IMR-90 (cell line): Measurements from ENCODE around the gene TRIM10. TPM values are rescaled to one million over a fixed set of nuclear protein-coding genes. Genes with fewer than 3 reads are reported as not detected.

Experiments
- ATAC-seq: fragments of 200-7000 bp; cut with Tn5 transposase; 2 replicates; pipeline ENCODE4 v1.9.1; 2020; ENCODE audit warnings: low read depth, mild to moderate bottlenecking, moderate library complexity
- BruUV-seq: library from RNA; stranded (reverse); fragments of 400-500 nt; replicated peaks from 2 replicates; lab custom pipeline; 2021; lab: Mats Ljungman, UMichigan
- CTCF ChIA-PET: fragments of 300-600 bp; formaldehyde crosslinking; extraction: SDS; loops from one replicate; lab custom pipeline; 2021; ENCODE audit warnings: antibody characterized with exemption; lab: Yijun Ruan, JAX
- POLR2A ChIA-PET: fragments of 300-600 bp; sonication (Branson Sonifier 250); formaldehyde crosslinking; loops from one replicate; lab custom pipeline; 2022; ENCODE audit warnings: antibody characterized with exemption; ENCODE audit not compliant: unreplicated experiment; lab: Charles Lee
- DNase-seq: peaks from one replicate; pipeline ENCODE4 v3.0.0; 2013
- H2AFZ ChIP-seq: replicated peaks from 2 replicates; pipeline ENCODE3; 2013; ENCODE audit warnings: low read length, mild to moderate bottlenecking; ENCODE audit not compliant: poor library complexity
- H2AK5ac ChIP-seq: 2 replicates; pipeline ENCODE4 v1.6.1; 2013; ENCODE audit warnings: low read depth, low read length, inconsistent platforms
- H2AK9ac ChIP-seq: replicated peaks from 2 replicates; pipeline ENCODE3; 2013; ENCODE audit warnings: mild to moderate bottlenecking, low read depth, low read length, moderate library complexity; ENCODE audit not compliant: poor library complexity
- H2BK120ac ChIP-seq: 2 replicates; pipeline ENCODE4 v1.6.1; 2013; ENCODE audit warnings: low read depth, low read length, inconsistent platforms
- H2BK15ac ChIP-seq: 3 replicates; pipeline ENCODE4 v1.6.1; 2013; ENCODE audit warnings: low read depth, low read length, inconsistent platforms
- H2BK20ac ChIP-seq: 2 replicates; pipeline ENCODE4 v1.6.1; 2013; ENCODE audit warnings: low read depth, mild to moderate bottlenecking, inconsistent platforms, low read length, moderate library complexity
- H2BK5ac ChIP-seq: 2 replicates; pipeline ENCODE4 v1.6.1; 2013; ENCODE audit warnings: mild to moderate bottlenecking, low read depth, low read length, inconsistent platforms; ENCODE audit not compliant: poor library complexity, severe bottlenecking
- H3K14ac ChIP-seq: replicated peaks from 2 replicates; pipeline ENCODE4 v1.6.1; 2013; ENCODE audit warnings: low read depth, low read length, inconsistent platforms
- H3K18ac ChIP-seq: 2 replicates; pipeline ENCODE4 v1.6.1; 2013; ENCODE audit warnings: low read depth, low read length, control low read depth
- H3K23ac ChIP-seq: 2 replicates; pipeline ENCODE4 v1.6.1; 2013; ENCODE audit warnings: low read depth, low read length, inconsistent platforms
- H3K27ac ChIP-seq: 2 replicates; pipeline ENCODE4 v1.5.1; 2013; ENCODE audit warnings: mild to moderate bottlenecking, control low read depth, low read length; ENCODE audit not compliant: insufficient read depth
- H3K27me3 ChIP-seq: 2 replicates; pipeline ENCODE4 v1.6.1; 2013; ENCODE audit warnings: low read length; ENCODE audit not compliant: control insufficient read depth, insufficient read depth
- H3K36me3 ChIP-seq: 2 replicates; pipeline ENCODE4 v1.6.1; 2013; ENCODE audit warnings: low read length, mixed read lengths; ENCODE audit not compliant: control insufficient read depth, insufficient read depth
- H3K4ac ChIP-seq: 2 replicates; pipeline ENCODE4 v1.6.1; 2013; ENCODE audit warnings: low read depth, low read length, inconsistent platforms
- H3K4me1 ChIP-seq: 2 replicates; pipeline ENCODE4 v1.6.1; 2013; ENCODE audit warnings: low read length, mixed read lengths; ENCODE audit not compliant: control insufficient read depth, insufficient read depth
- H3K4me2 ChIP-seq: 2 replicates; pipeline ENCODE4 v1.6.1; 2013; ENCODE audit warnings: low read depth, mild to moderate bottlenecking, control low read depth, low read length, moderate library complexity
- H3K4me3 ChIP-seq: 2 replicates; pipeline ENCODE4 v1.5.1; 2013; ENCODE audit warnings: low read depth, mild to moderate bottlenecking, control low read depth, low read length, moderate library complexity; ENCODE audit not compliant: insufficient read depth
- H3K56ac ChIP-seq: 2 replicates; pipeline ENCODE4 v1.6.1; 2013; ENCODE audit warnings: low read length, inconsistent platforms; ENCODE audit not compliant: insufficient read depth; ENCODE audit errors: extremely low read depth
- H3K79me1 ChIP-seq, 2 experiments: 2 replicates each; pipeline ENCODE4 v1.6.1; 2013; ENCODE audit warnings: low read length in 2 of 2, inconsistent platforms in 1 of 2, low read depth in 1 of 2
- H3K9ac ChIP-seq: 2 replicates; pipeline ENCODE4 v1.6.1; 2013; ENCODE audit warnings: low read depth, low read length, control low read depth
- H3K9me1 ChIP-seq: 2 replicates; pipeline ENCODE4 v1.6.1; 2013; ENCODE audit warnings: low read length, inconsistent platforms; ENCODE audit not compliant: insufficient read depth
- H3K9me3 ChIP-seq: 2 replicates; pipeline ENCODE4 v1.6.1; 2013; ENCODE audit warnings: low read length; ENCODE audit not compliant: control insufficient read depth, insufficient read depth
- H4K20me1 ChIP-seq: 2 replicates; pipeline ENCODE4 v1.6.1; 2013; ENCODE audit warnings: low read length, inconsistent platforms; ENCODE audit not compliant: insufficient read depth
- H4K5ac ChIP-seq: 2 replicates; pipeline ENCODE4 v1.6.1; 2013; ENCODE audit warnings: mild to moderate bottlenecking, low read depth, low read length, control low read depth
- H4K8ac ChIP-seq, 2 experiments: 2 replicates each; pipeline ENCODE4 v1.6.1; 2013; ENCODE audit warnings: low read depth in 2 of 2, low read length in 2 of 2, control low read depth in 1 of 2, inconsistent platforms in 1 of 2
- H4K91ac ChIP-seq: 2 replicates; pipeline ENCODE4 v1.6.1; 2013; ENCODE audit warnings: low read depth, low read length, inconsistent platforms; ENCODE audit not compliant: insufficient read depth
- BHLHE40 ChIP-seq: fragments of 150-350 bp; IDR thresholded peaks from 2 replicates; pipeline ENCODE4 v1.6.1; 2016; ENCODE audit warnings: mild to moderate bottlenecking, low read depth, low read length
- CEBPB ChIP-seq: IDR thresholded peaks from 2 replicates; pipeline ENCODE4 v1.6.1; 2012; ENCODE audit warnings: low read depth, low read length, improper control_type of control experiment
- CHD1 ChIP-seq: IDR thresholded peaks from 2 replicates; pipeline ENCODE4 v1.6.1; 2012; ENCODE audit warnings: low read depth, low read length, improper control_type of control experiment
- ELK1 ChIP-seq: fragments of 150-350 bp; IDR thresholded peaks from 2 replicates; pipeline ENCODE4 v1.6.1; 2016; ENCODE audit warnings: low read depth, mild to moderate bottlenecking, low read length, moderate library complexity, borderline replicate concordance
- MAFK ChIP-seq: IDR thresholded peaks from 2 replicates; pipeline ENCODE4 v1.6.1; 2012; ENCODE audit warnings: low read depth, low read length, improper control_type of control experiment
- POLR2A ChIP-seq: IDR thresholded peaks from 2 replicates; pipeline ENCODE4 v1.6.1; 2012; ENCODE audit warnings: mild to moderate bottlenecking, low read depth, low read length
- RCOR1 ChIP-seq: IDR thresholded peaks from 2 replicates; pipeline ENCODE4 v1.6.1; 2012; ENCODE audit warnings: mild to moderate bottlenecking, low read length, improper control_type of control experiment; ENCODE audit not compliant: insufficient replicate concordance
- USF2 ChIP-seq: fragments of 150-350 bp; IDR thresholded peaks from 2 replicates; pipeline ENCODE4 v1.6.1; 2017; ENCODE audit warnings: mild to moderate bottlenecking, antibody characterized with exemption, low read length, low read depth
- WGBS, 2 experiments: methylation state at CpG; one replicate each; pipeline versions ENCODE4 v1.1.5 to v1.1.7; 2013; ENCODE audit warnings: missing lambda C conversion rate in 2 of 2; ENCODE audit not compliant: insufficient read length in 1 of 2; ENCODE audit errors: extremely low coverage in 2 of 2; 5-methylcytosine and 5-hydroxymethylcytosine counted together
- dilution Hi-C: fragments of 300-500 bp; cut with HindIII; formaldehyde crosslinking; loops from one replicate; pipeline ENCODE4 v1.14.3; 2018; ENCODE audit warnings: low sequenced_read_pairs; ENCODE audit not compliant: unreplicated experiment
- in situ Hi-C: fragments of 300-500 bp; cut with MboI; formaldehyde crosslinking; loops from 3 replicates; pipeline ENCODE4 v1.14.3; 2019; ENCODE audit warnings: low sequenced_read_pairs, inconsistent platforms, mixed read lengths
- intact Hi-C: fragments of 100-400 bp; cut with micrococcal nuclease; formaldehyde crosslinking; loops from 2 replicates; pipeline ENCODE4 v1.10.0; 2022
- polyA plus RNA-seq, 3 experiments: library from polyadenylated mRNA; depleted of rRNA; stranded (reverse); fragments of >200 nt; gene quantifications; 2 replicates each; pipeline ENCODE4 v1.2.3, GENCODE V29; 2012; ENCODE audit warnings: low replicate concordance in 1 of 3
- total RNA-seq: library from RNA; depleted of rRNA; stranded (reverse); fragments of >200 nt; gene quantifications from 2 replicates; pipeline ENCODE4 v1.2.3, GENCODE V29; 2012

Gene TRIM10
- total and polyA plus RNA-seq, 2 of the 4 experiments (the other 2 are of a cell fraction) = not detected

- in situ Hi-C loops = no loop called here
- H2BK5ac ChIP-seq = no peak overlapping the region
- ChIA-PET CTCF (interaction anchor here (0.7 kb wide), 2 partner anchors 25 to 1259 kb away, joined by 3 to 7 read pairs; no protein-coding TSS in a partner anchor), POLR2A (no interaction called here)
- H2AK9ac ChIP-seq = no peak overlapping the region
- H3K27me3 ChIP-seq = peaks cover 9% of the 10 kb centered on the region
- no peaks in the 10 kb centered on the region for H3K4me1 ChIP-seq
- H3K9ac ChIP-seq = no peak overlapping the region
- H3K56ac ChIP-seq = no peak overlapping the region
- no peaks in the 10 kb centered on the region for H3K9me1 ChIP-seq
- no peak overlapping the region for H4K5ac ChIP-seq
- no peak overlapping the region for H2AFZ ChIP-seq
- no peaks in the 10 kb centered on the region for H3K79me1 ChIP-seq
- H4K91ac ChIP-seq = no peak overlapping the region
- no CpG with 5 or more reads among the region's 1 CpG for WGBS, 2 experiments
- H3K14ac ChIP-seq = no peak overlapping the region
- BruUV-seq = no TSS peak
- H3K27ac ChIP-seq = no peak overlapping the region
- H3K4ac ChIP-seq = no peak overlapping the region
- no peak overlapping the region for H2BK120ac ChIP-seq
- no peak for ATAC-seq
- no peak overlapping the region for H3K18ac ChIP-seq
- no peak for DNase-seq
- no peak for TF ChIP-seq MAFK
- no peak for TF ChIP-seq CEBPB
- TF ChIP-seq CHD1 = no peak
- no peak for TF ChIP-seq RCOR1
- TF ChIP-seq USF2 = no peak
- no peak for TF ChIP-seq BHLHE40
- TF ChIP-seq POLR2A = no peak
- no peak for TF ChIP-seq ELK1
- H3K36me3 ChIP-seq = no peaks in the 10 kb centered on the region
- H2BK15ac ChIP-seq = no peak overlapping the region
- no peak overlapping the region for H2AK5ac ChIP-seq
- intact Hi-C loops = no loop called here
- no peak overlapping the region for H3K23ac ChIP-seq
- no peak overlapping the region for H3K4me3 ChIP-seq
- no peaks in the 10 kb centered on the region for H4K20me1 ChIP-seq
- no peak overlapping the region for H3K4me2 ChIP-seq
- dilution Hi-C loops = no loop called here
- no peak overlapping the region for H2BK20ac ChIP-seq
- H4K8ac ChIP-seq = no peak overlapping the region
- H3K9me3 ChIP-seq = 0 out of 2 replicates have a peak, but pooled peaks cover 2% of the 10 kb centered on the region
These were observed 17.8 kb upstream of the TRIM10 start for GRCh38 chr6:30178837-30179236.
